Skin of body (tissue), 2 donors: ENCODE results near the gene GCN1. TPM values are rescaled to one million over a fixed set of nuclear protein-coding genes. Genes with fewer than 3 reads are reported as not detected.

Source experiments
- DNase-seq: peaks from one replicate; lab custom pipeline; 2025; lab: John Stamatoyannopoulos, UW
- total RNA-seq: library from RNA; depleted of rRNA; stranded (reverse); fragments of >200 nt; gene quantifications from one replicate; pipeline ENCODE4 v1.2.3, GENCODE V29; 2014

The GCN1 gene
- total RNA-seq, 1 donor from 2014 or later = 113 TPM

GRCh38 chr12:120098756-120099470 is 95.6 kb downstream of the GCN1 start:
- DNase-seq = no peak

- no peak for DNase-seq
Measured at GRCh38 chr12:120096671-120097202, 97.8 kb downstream of the GCN1 start.

GRCh38 chr12:120095736-120096135 is 98.8 kb downstream of the GCN1 start:
- no peak for DNase-seq

- DNase-seq = no peak
Measured at GRCh38 chr12:120095331-120095730, 99.2 kb downstream of the GCN1 start.

GRCh38 chr12:120094485-120094884 is 100.0 kb downstream of the GCN1 start:
- DNase-seq = no peak

GRCh38 chr12:120093592-120094355 is 100.7 kb downstream of the GCN1 start:
- no peak for DNase-seq

- DNase-seq = no peak
Measured at GRCh38 chr12:120093336-120093591, 101.3 kb downstream of the GCN1 start.

GRCh38 chr12:120092551-120093335 is 101.8 kb downstream of the GCN1 start:
- no peak for DNase-seq

GRCh38 chr12:120091371-120092090 is 103.0 kb downstream of the GCN1 start:
- DNase-seq = no peak

- DNase-seq = no peak
Measured at GRCh38 chr12:120090626-120091295, 103.8 kb downstream of the GCN1 start.

- no peak for DNase-seq
Measured at GRCh38 chr12:120090206-120090605, 104.3 kb downstream of the GCN1 start.

- DNase-seq = no peak
Measured at GRCh38 chr12:120089796-120090195, 104.7 kb downstream of the GCN1 start.

- no peak for DNase-seq
Measured at GRCh38 chr12:120089105-120089504, 105.4 kb downstream of the GCN1 start.

- peak; percentile 97 for DNase-seq
Measured at GRCh38 chr12:120086801-120087621, 107.5 kb downstream of the GCN1 start.

GRCh38 chr12:120085920-120086645 is 108.4 kb downstream of the GCN1 start:
- DNase-seq = no peak

- DNase-seq = no peak
Measured at GRCh38 chr12:120081641-120082040, 112.9 kb downstream of the GCN1 start.

GRCh38 chr12:120079411-120080400 is 114.8 kb downstream of the GCN1 start:
- DNase-seq = no peak

GRCh38 chr12:120078868-120079267 is 115.6 kb downstream of the GCN1 start:
- DNase-seq = no peak
